ENCODE results near the gene CACNG7.

DNA sequence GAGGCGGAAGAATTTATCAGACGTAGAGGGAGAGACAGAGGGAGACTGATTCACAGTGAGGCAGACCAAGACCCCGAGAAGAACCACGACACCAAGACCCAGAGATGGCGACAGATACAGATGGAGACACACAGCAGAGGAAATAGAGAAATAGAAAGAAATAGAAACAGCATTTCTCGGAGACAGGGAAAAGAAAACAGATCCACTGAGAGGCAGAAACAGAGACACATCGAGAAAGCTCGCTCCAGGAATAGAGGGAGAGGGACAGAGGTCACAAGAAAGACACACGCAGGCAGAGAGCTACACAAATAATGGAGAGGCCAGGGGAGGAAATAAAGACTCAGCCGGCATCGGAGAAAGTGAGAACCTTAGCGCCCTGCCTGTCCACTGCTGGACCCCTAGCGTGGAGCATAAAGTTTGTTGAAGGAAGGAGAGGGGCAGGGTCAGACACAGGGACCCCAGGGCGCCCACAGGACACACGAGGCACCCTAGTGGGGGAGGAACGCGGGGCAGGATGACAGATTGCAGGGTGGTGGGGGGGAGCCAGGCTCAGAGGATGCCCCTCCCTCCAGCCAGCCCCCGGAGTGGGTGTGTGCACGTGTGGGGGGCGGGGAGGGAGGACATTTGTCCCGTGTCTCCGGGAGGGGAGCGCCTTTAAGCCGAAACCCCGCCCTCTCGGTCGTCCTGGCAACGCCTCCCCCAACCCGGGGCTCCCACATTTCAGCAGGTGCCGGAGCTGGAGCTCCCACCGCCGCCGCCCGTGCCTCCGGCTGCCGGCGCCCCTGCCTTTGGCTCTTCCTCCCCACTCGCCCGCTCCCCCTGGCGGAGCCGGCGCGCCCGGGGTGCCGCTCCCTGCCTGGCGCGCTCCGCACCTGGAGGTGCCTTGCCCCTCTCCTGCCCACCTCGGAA, 27.3 kb upstream of the CACNG7 start, which contains the start of gene PRKCG:
- TF ChIP-seq, protein P1, sequence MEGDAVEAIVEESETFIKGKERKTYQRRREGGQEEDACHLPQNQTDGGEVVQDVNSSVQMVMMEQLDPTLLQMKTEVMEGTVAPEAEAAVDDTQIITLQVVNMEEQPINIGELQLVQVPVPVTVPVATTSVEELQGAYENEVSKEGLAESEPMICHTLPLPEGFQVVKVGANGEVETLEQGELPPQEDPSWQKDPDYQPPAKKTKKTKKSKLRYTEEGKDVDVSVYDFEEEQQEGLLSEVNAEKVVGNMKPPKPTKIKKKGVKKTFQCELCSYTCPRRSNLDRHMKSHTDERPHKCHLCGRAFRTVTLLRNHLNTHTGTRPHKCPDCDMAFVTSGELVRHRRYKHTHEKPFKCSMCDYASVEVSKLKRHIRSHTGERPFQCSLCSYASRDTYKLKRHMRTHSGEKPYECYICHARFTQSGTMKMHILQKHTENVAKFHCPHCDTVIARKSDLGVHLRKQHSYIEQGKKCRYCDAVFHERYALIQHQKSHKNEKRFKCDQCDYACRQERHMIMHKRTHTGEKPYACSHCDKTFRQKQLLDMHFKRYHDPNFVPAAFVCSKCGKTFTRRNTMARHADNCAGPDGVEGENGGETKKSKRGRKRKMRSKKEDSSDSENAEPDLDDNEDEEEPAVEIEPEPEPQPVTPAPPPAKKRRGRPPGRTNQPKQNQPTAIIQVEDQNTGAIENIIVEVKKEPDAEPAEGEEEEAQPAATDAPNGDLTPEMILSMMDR (conservative IDR thresholded peaks at IDR 0.05; ENCODE audit: low read length), result peak; percentile 45
- TF ChIP-seq EZH2phosphoT487 (IDR thresholded peaks at IDR 0.05; ENCODE audit: borderline replicate concordance), result no peak
